NCI-H2107 treated with DMSO at 0.1 percent for 48 hours (cell line): ENCODE measurements around the gene RFX2.
A peak's percentile ranks its signal among the peaks of the same experiment; 100 is the strongest.
"Not testable (repeated sequence)": the region's sequence is repeated elsewhere in the genome, so short reads cannot be mapped to it uniquely, and the experiment has no call there.

ENCODE experiments used
- DNase-seq: peaks from one replicate; lab custom pipeline; 2025; ENCODE audit not compliant: unreplicated experiment; lab: John Stamatoyannopoulos, UW

Gene RFX2

GRCh38 chr19:5974721-5975387 lies 135.4 kb downstream of the RFX2 start:
- DNase-seq = no peak

GRCh38 chr19:5973867-5974635 lies 136.2 kb downstream of the RFX2 start:
- DNase-seq = no peak

- DNase-seq = no peak
Observed at GRCh38 chr19:5973376-5973775, 136.9 kb downstream of the RFX2 start.

- no peak for DNase-seq
Observed at GRCh38 chr19:5972355-5972731, 138.0 kb downstream of the RFX2 start.

- no peak for DNase-seq
Observed at GRCh38 chr19:5971714-5972354, 138.5 kb downstream of the RFX2 start.

- no peak for DNase-seq
Observed at GRCh38 chr19:5969476-5969875, 140.8 kb downstream of the RFX2 start.

GRCh38 chr19:5968431-5969373 lies 141.6 kb downstream of the RFX2 start:
- no peak for DNase-seq

- peak; percentile 74 for DNase-seq
Observed at GRCh38 chr19:5967994-5968430, 142.3 kb downstream of the RFX2 start.

GRCh38 chr19:5967571-5967970 lies 142.7 kb downstream of the RFX2 start:
- no peak for DNase-seq

GRCh38 chr19:5966941-5967340 lies 143.4 kb downstream of the RFX2 start:
- DNase-seq = no peak

- no peak for DNase-seq
Observed at GRCh38 chr19:5966215-5966614, 144.1 kb downstream of the RFX2 start.

- no peak for DNase-seq
Observed at GRCh38 chr19:5964816-5965565, 145.3 kb downstream of the RFX2 start.

- DNase-seq = no peak
Observed at GRCh38 chr19:5963855-5964254, 146.4 kb downstream of the RFX2 start.

- DNase-seq = not testable (repeated sequence)
Observed at GRCh38 chr19:5963259-5963658, 147.0 kb downstream of the RFX2 start.

GRCh38 chr19:5961969-5962945 lies 148.0 kb downstream of the RFX2 start:
- DNase-seq = peak; percentile 96

- DNase-seq = not testable (repeated sequence)
Observed at GRCh38 chr19:5961641-5961968, 148.7 kb downstream of the RFX2 start.

- no peak for DNase-seq
Observed at GRCh38 chr19:5960005-5961001, 150.0 kb downstream of the RFX2 start.
